Stimulated activated effector memory CD8-positive, alpha-beta T cell treated with anti-CD3 and anti-CD28 coated beads, Interleukin-12 subunit alpha, Interleukin-12 subunit beta, amount 100 ng/mL, for 72 hours (primary cell): Measurements from ENCODE around the gene ZC3H4.
"Not testable (repeated sequence)": the region's sequence is repeated elsewhere in the genome, so short reads cannot be mapped to it uniquely, and the experiment has no call there.

ENCODE experiments used
- ATAC-seq: fragments of 150-1000 bp; cut with Tn5 transposase; 2 replicates; pipeline ENCODE4 v1.10.0; 2021
- DNase-seq, 2 donors: peaks; one replicate each; pipeline ENCODE4 v3.0.0; 2021 to 2022; ENCODE audit warnings: low spot score in 2 of 2
- H3K27ac Mint-ChIP-seq: one replicate; pipeline ENCODE4 v1.8.0; 2022; ENCODE audit warnings: mild to moderate bottlenecking, mixed read lengths
- H3K36me3 Mint-ChIP-seq: one replicate; pipeline ENCODE4 v1.8.0; 2022; ENCODE audit warnings: mild to moderate bottlenecking, mixed read lengths
- H3K4me1 Mint-ChIP-seq: one replicate; pipeline ENCODE4 v1.8.0; 2022; ENCODE audit warnings: mixed read lengths
- H3K4me3 Mint-ChIP-seq: one replicate; pipeline ENCODE4 v1.8.0; 2022; ENCODE audit warnings: mild to moderate bottlenecking, mixed read lengths
- H3K9me3 Mint-ChIP-seq: one replicate; pipeline ENCODE4 v1.8.0; 2022; ENCODE audit warnings: mixed read lengths

The ZC3H4 gene

GRCh38 chr19:47089767-47090350 is 23.7 kb downstream of the ZC3H4 start:
- peak overlapping the region; percentile 61 for H3K27ac Mint-ChIP-seq
- peaks cover 100% of the 10 kb centered on the region for H3K36me3 Mint-ChIP-seq
- H3K4me3 Mint-ChIP-seq, result peak overlapping the region; percentile 38
- peaks cover 39% of the 10 kb centered on the region for H3K4me1 Mint-ChIP-seq
- ATAC-seq (no peak), DNase-seq (no peak)
- no peaks in the 10 kb centered on the region for H3K9me3 Mint-ChIP-seq

GRCh38 chr19:47086280-47086679 is 27.3 kb downstream of the ZC3H4 start:
- H3K27ac Mint-ChIP-seq, result peak overlapping the region; percentile 76

DNA sequence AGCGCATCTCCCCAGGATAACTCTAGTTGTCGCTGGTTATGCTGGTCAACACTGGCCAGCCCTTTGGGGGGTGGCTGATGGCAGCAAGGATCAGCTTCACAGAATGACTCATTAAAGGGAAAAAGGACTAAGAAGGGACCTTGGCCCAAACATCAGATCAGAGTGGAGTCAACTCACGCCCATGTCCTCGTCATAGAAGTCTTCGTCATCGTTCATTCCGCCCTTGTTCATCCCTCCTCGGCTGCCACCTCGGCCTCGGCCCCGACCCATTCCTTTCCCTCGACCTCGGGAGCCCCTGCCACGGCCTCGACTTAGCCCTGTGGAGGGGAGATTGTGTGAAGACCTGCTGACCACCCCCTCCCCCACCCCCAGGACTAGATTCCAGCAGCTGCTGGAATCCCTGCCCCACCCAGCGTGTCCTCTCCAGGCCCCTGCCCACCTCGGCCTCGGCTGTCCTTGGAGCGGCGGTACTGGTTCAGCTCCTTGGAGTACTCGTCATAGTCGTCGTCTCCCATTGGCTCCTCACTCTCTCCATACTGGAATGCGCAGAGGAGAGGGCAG is 28.6 kb downstream of the ZC3H4 start:
- peak overlapping the region; percentile 71 for H3K27ac Mint-ChIP-seq
- H3K9me3 Mint-ChIP-seq, result no peaks in the 10 kb centered on the region
- H3K36me3 Mint-ChIP-seq, result peaks cover 100% of the 10 kb centered on the region
- no peak for ATAC-seq
- peaks cover 8% of the 10 kb centered on the region for H3K4me1 Mint-ChIP-seq
- H3K4me3 Mint-ChIP-seq, result no peak overlapping the region
- no peak for DNase-seq

More at GRCh38 chr19:47086280-47086679, 27.3 kb downstream of the ZC3H4 start:
- peaks cover 13% of the 10 kb centered on the region for H3K4me1 Mint-ChIP-seq
- H3K4me3 Mint-ChIP-seq, result no peak overlapping the region
- DNase-seq, result no peak
- H3K9me3 Mint-ChIP-seq, result no peaks in the 10 kb centered on the region
- peaks cover 100% of the 10 kb centered on the region for H3K36me3 Mint-ChIP-seq
- ATAC-seq, result no peak

GRCh38 chr19:47082493-47082892 is 31.1 kb downstream of the ZC3H4 start:
- Mint-ChIP-seq H3K9me3 (no peaks in the 10 kb centered on the region), H3K4me1 (peaks cover 6% of the 10 kb centered on the region), H3K36me3 (peaks cover 100% of the 10 kb centered on the region), H3K4me3 (no peak overlapping the region), H3K27ac (no peak overlapping the region)
- DNase-seq, result no peak
- no peak for ATAC-seq

GRCh38 chr19:47081095-47081494 is 32.5 kb downstream of the ZC3H4 start:
- Mint-ChIP-seq H3K9me3 (no peaks in the 10 kb centered on the region), H3K27ac (no peak overlapping the region), H3K4me1 (peaks cover 6% of the 10 kb centered on the region), H3K36me3 (peaks cover 100% of the 10 kb centered on the region), H3K4me3 (no peak overlapping the region)
- DNase-seq, result no peak
- ATAC-seq, result no peak

DNA sequence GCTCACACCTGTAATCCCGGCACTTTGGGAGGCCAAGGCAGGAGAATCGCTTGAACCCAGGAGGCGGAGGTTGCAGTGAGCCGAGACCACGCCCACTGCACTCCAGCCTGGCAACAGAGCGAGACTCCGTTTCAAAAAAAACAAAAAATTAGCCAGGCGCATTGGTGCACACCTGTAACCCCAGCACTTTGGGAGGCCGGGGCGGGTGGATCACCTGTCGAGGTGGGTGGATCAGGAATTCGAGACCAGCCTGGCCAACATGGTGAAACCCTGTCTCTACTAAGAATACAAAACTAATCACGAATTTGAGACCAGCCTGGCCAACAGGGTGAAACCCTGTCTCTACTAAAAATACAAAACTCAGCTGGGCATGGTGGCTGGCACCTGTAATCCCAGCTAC is 35.2 kb downstream of the ZC3H4 start:
- H3K36me3 Mint-ChIP-seq, result peaks cover 100% of the 10 kb centered on the region
- H3K4me1 Mint-ChIP-seq, result peaks cover 13% of the 10 kb centered on the region
- not testable (repeated sequence) for H3K9me3 Mint-ChIP-seq, H3K27ac Mint-ChIP-seq, DNase-seq, H3K4me3 Mint-ChIP-seq, ATAC-seq

- Mint-ChIP-seq H3K9me3 (no peaks in the 10 kb centered on the region), H3K36me3 (peaks cover 99% of the 10 kb centered on the region), H3K27ac (no peak overlapping the region), H3K4me1 (peaks cover 15% of the 10 kb centered on the region), H3K4me3 (no peak overlapping the region)
- ATAC-seq (no peak), DNase-seq (no peak)
These were observed 37.6 kb downstream of the ZC3H4 start for GRCh38 chr19:47075941-47076340.

DNA sequence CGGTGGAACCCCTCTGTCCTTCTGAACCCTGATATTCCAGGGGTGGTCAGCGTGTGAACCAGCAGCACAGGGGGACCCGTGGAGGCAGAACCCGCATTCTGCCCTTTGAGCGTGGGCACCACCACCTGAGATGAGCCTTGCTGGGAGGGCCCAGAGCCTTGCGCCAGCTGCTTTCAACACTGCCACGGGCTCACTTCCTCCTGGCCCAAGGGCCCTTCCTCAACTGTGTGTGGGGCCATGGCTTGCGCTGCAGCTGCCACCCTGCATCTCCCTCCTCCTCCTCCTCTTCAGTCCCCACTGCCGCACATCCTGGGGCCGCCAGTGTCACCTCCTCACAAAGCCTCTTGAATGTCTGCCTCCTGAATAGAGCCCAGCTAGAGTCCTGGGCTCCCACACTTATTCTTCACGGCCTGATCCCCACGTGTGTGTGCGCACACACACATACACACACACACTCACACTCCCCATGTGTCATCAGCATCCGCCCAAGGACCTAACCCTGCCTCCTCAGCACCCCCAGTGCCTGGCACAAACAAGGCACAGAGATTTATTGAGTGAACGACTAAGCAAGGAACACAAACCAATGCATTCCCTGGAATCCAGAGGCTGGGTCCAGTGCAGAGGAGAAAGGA is 38.3 kb downstream of the ZC3H4 start:
- ATAC-seq (no peak), DNase-seq (no peak)
- H3K9me3 Mint-ChIP-seq, result no peaks in the 10 kb centered on the region
- no peak overlapping the region for H3K4me3 Mint-ChIP-seq
- H3K27ac Mint-ChIP-seq, result peak overlapping the region; percentile 74
- H3K36me3 Mint-ChIP-seq, result peaks cover 99% of the 10 kb centered on the region
- peaks cover 19% of the 10 kb centered on the region for H3K4me1 Mint-ChIP-seq

- H3K36me3 Mint-ChIP-seq, result peaks cover 99% of the 10 kb centered on the region
- ATAC-seq (no peak), DNase-seq (no peak)
- H3K27ac Mint-ChIP-seq, result no peak overlapping the region
- H3K4me1 Mint-ChIP-seq, result peaks cover 19% of the 10 kb centered on the region
- H3K4me3 Mint-ChIP-seq, result no peak overlapping the region
- no peaks in the 10 kb centered on the region for H3K9me3 Mint-ChIP-seq
These were observed 39.0 kb downstream of the ZC3H4 start for GRCh38 chr19:47074621-47075020.

GRCh38 chr19:47073574-47073973 is 40.0 kb downstream of the ZC3H4 start:
- no peak overlapping the region for H3K27ac Mint-ChIP-seq
- peaks cover 99% of the 10 kb centered on the region for H3K36me3 Mint-ChIP-seq
- DNase-seq (no peak), ATAC-seq (no peak)
- H3K4me3 Mint-ChIP-seq, result no peak overlapping the region
- peaks cover 19% of the 10 kb centered on the region for H3K4me1 Mint-ChIP-seq
- no peaks in the 10 kb centered on the region for H3K9me3 Mint-ChIP-seq

DNA sequence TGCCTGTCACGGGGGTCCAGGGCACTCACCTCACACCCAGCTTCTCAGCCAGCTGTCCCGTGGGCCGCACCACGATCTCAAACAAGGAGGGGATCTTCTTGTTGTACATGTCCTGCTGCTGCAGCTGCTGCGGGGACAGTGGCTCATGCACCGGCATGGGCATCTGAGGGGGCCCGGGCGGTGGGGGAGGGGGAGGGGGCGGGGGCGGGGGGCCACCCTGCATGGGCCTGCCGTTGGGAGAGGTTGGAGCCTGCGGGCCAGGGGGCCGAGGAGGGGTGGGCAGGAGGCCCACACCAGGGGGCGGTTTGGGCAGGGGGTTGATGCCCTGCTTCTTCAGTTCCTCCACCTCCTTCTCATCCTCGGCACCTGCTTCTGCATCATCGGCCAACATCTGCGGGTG is 41.3 kb downstream of the ZC3H4 start:
- H3K4me3 Mint-ChIP-seq, result no peak overlapping the region
- ATAC-seq (no peak), DNase-seq (no peak)
- H3K27ac Mint-ChIP-seq, result no peak overlapping the region
- H3K36me3 Mint-ChIP-seq, result peaks cover 98% of the 10 kb centered on the region
- no peaks in the 10 kb centered on the region for H3K9me3 Mint-ChIP-seq
- peaks cover 19% of the 10 kb centered on the region for H3K4me1 Mint-ChIP-seq

DNA sequence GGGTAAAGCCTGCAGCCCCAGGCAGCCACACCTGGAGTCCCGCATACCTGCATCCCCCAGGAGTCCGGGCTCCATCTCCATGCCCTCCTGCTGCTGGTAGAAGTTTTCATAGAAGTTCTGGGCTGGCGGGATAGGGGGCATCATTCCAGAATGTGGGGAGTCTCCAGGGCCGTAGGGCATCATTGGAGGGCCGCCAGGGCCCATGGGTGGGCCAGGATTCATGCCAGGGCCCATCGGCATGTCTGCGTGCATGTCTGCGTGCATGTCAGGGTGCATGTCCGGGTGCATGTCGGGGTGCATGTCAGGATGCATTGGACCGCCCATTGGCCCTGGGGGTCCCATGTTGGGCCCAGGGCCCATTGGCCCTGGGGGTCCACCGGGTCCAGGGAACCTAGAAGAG is 41.8 kb downstream of the ZC3H4 start:
- DNase-seq (no peak), ATAC-seq (no peak)
- Mint-ChIP-seq H3K4me3 (no peak overlapping the region), H3K4me1 (peaks cover 19% of the 10 kb centered on the region), H3K36me3 (peaks cover 94% of the 10 kb centered on the region), H3K27ac (no peak overlapping the region), H3K9me3 (no peaks in the 10 kb centered on the region)

DNA sequence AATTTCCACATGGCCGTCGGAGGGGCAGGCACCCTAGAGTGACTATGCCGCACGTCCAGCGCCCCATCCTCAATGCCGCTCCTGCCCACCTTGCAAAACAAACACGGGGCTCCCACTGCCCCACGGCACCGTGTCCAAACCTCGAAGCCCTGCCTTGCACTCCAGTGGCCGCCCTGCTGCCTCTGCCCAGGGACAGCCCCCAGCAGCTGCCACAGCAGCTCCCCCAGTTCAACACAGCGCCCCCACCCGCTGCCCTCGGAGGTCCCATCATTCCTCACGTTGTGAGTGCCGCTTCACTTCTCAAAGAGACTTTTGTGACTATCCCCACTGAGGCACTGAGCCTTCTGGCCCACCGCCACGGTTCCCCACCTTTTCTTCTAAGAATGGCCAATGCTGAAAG is 42.8 kb downstream of the ZC3H4 start:
- H3K4me3 Mint-ChIP-seq, result no peak overlapping the region
- peaks cover 18% of the 10 kb centered on the region for H3K4me1 Mint-ChIP-seq
- H3K27ac Mint-ChIP-seq, result peak overlapping the region; percentile 58
- H3K9me3 Mint-ChIP-seq, result no peaks in the 10 kb centered on the region
- ATAC-seq, result no peak
- no peak for DNase-seq
- peaks cover 94% of the 10 kb centered on the region for H3K36me3 Mint-ChIP-seq

DNA sequence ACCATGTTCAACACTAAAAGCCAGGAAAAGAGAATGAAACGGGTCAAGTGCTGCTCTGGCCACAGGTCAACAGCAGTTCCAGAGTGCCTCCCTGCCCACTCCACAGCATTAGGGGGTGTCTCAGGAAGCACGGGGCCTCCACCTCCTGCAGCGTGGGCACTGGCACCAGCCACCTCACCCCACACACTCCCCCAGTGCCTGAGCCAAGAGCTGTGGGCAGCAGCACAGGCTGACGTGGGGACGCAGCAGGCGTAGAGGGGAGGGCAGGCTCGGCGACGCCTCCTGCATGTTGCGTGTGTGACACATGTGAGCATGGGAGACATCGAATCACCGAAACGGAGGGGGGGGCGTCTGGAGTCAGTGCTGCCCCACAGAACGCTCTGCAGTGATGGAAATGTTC is 43.8 kb downstream of the ZC3H4 start:
- peaks cover 12% of the 10 kb centered on the region for H3K4me1 Mint-ChIP-seq
- no peaks in the 10 kb centered on the region for H3K9me3 Mint-ChIP-seq
- H3K27ac Mint-ChIP-seq, result peak overlapping the region; percentile 32
- peaks cover 94% of the 10 kb centered on the region for H3K36me3 Mint-ChIP-seq
- DNase-seq, result no peak
- no peak overlapping the region for H3K4me3 Mint-ChIP-seq
- no peak for ATAC-seq

DNA sequence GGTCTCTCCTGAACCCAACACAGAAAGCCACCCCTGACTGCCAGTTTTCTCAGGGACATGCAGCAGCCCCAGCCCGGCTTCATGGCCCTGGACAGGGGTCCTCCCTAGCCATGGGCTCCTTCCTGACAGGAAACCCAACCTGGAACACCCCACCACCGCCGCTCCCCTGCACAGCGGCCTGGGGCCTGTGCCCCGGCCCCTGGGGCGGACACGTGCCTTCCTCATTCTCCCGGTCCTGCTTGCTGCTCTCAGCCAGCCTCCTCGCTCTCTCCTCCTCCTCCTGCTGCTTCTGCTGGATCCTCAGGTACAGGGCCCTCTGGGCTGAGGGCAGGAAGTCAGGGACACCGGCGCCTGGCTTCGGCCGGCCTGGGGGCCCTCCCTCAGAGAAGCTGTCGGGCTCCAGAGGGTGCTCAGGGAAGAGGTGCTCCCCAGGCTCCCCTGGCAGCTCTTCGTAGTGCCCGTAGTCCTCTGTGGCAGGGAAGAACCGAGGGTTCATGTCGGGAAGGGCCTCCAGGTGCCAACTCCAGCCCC is 44.6 kb downstream of the ZC3H4 start:
- Mint-ChIP-seq H3K36me3 (peaks cover 94% of the 10 kb centered on the region), H3K4me3 (no peak overlapping the region), H3K9me3 (no peaks in the 10 kb centered on the region), H3K27ac (peak overlapping the region; percentile 32), H3K4me1 (peaks cover 12% of the 10 kb centered on the region)
- ATAC-seq (no peak), DNase-seq (no peak)

DNA sequence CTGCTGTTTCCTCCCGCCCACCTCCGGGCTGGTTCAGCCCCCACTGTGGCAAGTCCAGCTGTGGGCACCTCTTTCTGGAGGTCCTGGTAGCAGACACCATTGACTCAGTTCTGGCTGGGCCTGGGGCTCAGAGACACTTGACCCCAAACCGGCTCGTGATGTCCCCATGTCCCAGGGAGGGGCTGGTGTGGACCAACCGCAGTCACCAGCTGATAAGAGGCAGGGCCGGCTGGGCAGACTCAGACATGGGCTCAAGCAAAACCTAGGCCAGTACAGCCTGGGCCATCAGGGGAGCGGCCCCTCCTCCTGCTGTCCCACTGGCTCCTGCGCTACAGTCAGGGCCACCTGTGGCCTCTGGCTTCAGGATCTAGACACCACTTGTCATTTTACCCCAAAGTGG is 45.3 kb downstream of the ZC3H4 start:
- DNase-seq (no peak), ATAC-seq (peak; percentile 9)
- H3K36me3 Mint-ChIP-seq, result peaks cover 94% of the 10 kb centered on the region

More for the DNA sequence above, 45.3 kb downstream of the ZC3H4 start:
- Mint-ChIP-seq H3K9me3 (no peaks in the 10 kb centered on the region), H3K4me3 (no peak overlapping the region), H3K4me1 (peaks cover 12% of the 10 kb centered on the region), H3K27ac (peak overlapping the region; percentile 17)
